Endometrial microvascular endothelial cells (primary cell): ENCODE results near the gene HP1BP3. TPM values are rescaled to one million over a fixed set of nuclear protein-coding genes. Genes with fewer than 3 reads are reported as not detected.
"Not testable (repeated sequence)": the region's sequence is repeated elsewhere in the genome, so short reads cannot be mapped to it uniquely, and the experiment has no call there.

Experiments
- in situ Hi-C: cut with HindIII; loops from 2 replicates; pipeline ENCODE4 v1.10.0; 2017; ENCODE audit warnings: low sequenced_read_pairs, low pct_unique_long_range_greater_than_20kb; ENCODE audit errors: inconsistent ontology term
- total RNA-seq: library from RNA; depleted of rRNA; stranded (reverse); fragments of >200 nt; gene quantifications from one replicate; pipeline ENCODE4 v1.2.3, GENCODE V29; 2015; ENCODE audit errors: inconsistent ontology term

HP1BP3 gene
- 182 TPM for total RNA-seq

DNA sequence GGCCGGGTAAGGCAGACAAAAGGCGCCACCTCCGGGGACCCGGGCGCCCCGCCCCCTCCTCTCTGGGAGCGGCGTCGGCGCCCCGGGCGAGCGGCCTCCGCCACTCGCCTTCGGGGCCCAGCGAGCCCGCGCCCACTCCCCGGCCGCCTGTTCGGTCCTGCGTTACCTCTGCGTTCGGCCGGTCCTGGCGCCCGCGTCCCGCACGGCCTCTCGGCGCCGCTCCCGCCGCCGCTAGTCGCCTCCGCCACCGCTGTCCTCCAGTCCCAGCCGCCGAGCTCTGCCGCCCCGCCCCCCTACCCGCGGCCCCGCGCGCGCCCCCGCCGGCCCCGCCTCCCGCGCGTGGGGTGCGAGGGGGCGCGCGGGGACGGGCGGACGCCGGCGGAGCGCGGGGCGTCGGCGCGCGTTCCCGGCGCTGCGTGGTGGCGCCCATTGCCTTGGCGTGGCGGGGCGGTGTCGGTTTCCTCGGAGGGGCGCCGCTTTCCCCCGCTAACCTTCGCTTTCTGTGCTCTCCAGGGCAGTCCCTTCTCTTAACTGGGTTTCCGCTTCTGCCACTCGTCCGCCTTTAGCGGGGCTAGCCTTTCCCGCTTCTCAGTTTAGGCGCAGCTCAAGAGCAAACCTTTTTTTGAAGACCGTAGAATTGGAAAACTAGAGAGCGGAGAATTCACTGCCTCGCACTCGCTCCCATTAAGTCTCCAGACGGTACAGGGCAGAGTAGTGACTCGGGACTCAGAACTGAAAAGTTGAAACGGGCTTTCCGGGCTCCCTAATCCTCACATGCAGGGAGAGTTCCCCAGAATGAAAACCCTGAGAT is at the start of gene HP1BP3:
Gene HP1BP3 (minus strand): TSS at position 279 of the 811 bp plus-strand sequence. CDS start 6,867 bp downstream, outside the sequence.
- in situ Hi-C loops, result no loop called here

GRCh38 chr1:20836230-20836629 is 49.1 kb upstream of the HP1BP3 start:
- in situ Hi-C loops, result no loop called here

- in situ Hi-C loops, result no loop called here
Measured at GRCh38 chr1:20834780-20835179, 47.7 kb upstream of the HP1BP3 start.

DNA sequence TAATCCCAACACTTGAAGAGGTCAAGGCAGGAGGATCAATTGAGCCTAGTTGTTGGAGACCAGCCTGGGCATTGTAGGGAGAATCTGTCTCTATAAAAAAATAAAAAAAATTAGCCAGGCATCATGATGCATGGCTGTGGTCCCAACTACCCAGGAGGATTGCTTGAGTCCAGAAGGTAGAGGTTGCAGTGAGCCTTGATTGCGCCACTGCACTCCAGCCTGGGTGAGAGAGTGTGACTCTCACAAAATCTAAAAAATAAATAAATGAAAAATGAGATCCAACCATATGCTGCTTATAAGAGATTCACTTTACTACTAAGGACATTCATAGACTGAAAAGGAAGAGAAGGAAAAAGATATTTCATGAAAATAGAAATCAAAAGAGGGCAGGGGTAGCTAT is 47.1 kb upstream of the HP1BP3 start:
- in situ Hi-C loops, result no loop called here

DNA sequence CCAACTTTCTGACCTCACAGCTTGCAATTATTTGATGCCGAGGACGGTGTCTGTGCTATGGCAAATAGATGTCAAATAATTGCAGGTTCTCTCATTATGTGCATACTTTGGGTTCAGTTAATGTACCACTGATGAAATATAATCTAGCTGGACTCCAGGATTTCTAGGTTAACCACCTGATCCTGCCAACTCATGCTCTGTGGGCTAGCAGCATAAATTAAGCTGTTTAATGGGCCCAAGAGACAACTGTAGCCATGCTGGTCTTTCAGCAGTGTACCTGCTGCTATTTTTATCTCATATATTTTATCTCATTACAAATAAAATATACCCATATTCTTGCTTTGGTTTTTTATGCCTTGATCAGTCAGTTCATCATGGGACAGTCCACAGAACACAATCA is 43.3 kb upstream of the HP1BP3 start:
- in situ Hi-C loops, result no loop called here

- in situ Hi-C loops, result no loop called here
Measured at GRCh38 chr1:20829946-20830345, 42.8 kb upstream of the HP1BP3 start.

DNA sequence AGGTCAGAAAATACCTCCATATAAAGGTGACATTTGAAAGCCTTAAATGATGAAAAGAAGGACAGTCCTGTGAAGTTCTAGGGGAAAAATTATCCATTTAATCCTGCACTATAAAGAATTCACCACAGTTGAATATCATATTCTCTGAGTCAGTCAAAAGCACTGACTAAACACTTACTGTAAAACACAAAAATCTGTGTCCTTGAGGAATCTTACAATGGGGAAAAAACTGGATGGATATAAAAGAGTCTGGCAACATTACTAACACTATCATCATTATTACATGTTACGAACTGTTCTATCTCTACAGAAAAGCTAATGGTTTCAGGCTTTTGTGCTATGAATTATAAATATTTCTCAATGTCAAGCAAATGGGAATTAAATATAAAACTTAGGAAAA is 42.4 kb upstream of the HP1BP3 start:
- in situ Hi-C loops, result no loop called here

- in situ Hi-C loops, result no loop called here
Measured at GRCh38 chr1:20823845-20824244, 36.7 kb upstream of the HP1BP3 start.

- in situ Hi-C loops, result no loop called here
Measured at GRCh38 chr1:20821466-20821865, 34.4 kb upstream of the HP1BP3 start.

DNA sequence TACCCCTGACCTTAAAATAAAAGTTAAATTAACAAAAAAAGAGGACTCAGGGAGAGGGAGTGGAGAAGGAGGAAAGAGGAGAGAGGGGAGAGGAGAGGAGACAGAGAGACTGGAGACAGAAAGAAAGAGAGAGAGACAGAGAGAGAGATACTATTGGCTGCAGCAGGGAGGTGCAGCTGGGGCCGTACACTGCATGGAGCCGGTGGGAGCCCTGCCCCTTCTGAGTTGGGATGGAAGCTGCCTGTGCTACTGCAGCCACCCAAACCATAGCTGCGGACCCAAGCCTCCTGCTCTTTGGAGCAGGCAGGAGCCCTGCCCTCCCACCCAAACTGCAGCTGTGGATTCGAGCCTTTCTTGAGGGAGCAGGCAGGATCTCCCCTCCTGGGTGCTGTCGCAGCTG is 32.7 kb upstream of the HP1BP3 start:
- in situ Hi-C loops, result no loop called here

GRCh38 chr1:20814534-20814871 is 27.4 kb upstream of the HP1BP3 start:
- in situ Hi-C loops, result no loop called here

DNA sequence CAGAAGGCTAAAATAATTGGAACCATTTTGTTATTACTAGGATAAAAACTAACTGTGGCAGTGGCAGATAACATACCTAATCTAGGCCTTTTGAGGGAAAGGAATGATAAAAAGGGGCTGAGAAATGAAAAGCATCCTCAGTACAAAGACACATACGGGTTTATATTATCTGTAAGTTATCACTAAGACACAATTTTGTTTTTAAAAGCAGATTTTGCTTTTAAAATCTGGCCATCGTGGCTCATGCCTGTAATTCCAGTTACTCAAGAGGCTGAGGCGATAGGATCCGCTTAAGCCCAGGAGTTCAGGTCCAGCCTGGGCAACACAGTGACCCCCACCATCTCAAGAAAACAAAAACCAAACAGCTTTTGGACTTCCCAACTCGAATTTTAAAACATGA is 24.8 kb upstream of the HP1BP3 start:
- in situ Hi-C loops, result no loop called here

DNA sequence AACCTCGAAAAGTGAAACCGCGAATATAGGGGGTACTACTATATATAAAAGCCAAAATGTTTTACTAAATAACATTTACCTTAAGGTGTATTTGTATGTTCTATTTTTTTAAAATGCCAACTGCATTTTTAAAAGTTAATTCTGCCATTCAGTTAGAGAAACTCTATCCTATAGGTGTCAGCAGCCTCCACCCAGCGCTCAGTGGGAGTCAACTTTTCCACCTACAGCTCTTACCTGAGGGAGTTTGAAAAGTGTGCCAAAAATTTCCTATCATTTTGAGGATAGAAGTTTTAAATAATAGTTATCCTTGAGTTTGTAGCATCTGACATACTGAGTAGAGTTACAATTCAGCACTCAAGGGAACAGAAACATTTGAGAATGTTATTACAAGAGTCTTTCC is 6.1 kb upstream of the HP1BP3 start:
- in situ Hi-C loops, result no loop called here

DNA sequence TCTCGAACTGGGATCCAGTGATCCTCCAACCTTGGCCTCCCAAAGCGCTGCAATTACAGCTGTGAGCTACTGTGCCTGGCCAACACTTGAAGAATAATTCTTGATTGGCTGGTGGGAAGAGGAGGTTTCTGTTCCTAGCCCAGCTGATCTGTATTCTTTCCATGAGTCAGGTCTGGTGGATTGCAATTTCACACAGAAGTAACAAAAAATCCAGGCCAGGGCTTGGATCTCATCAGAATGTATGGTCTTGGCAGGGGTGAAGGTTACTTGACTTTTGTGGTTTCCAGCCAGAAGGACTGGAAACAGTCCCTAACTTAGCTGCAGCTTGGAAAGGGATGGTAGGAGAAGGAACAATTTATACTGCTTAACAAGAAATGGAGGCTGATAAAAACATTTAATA is 5.1 kb upstream of the HP1BP3 start:
- in situ Hi-C loops, result no loop called here

DNA sequence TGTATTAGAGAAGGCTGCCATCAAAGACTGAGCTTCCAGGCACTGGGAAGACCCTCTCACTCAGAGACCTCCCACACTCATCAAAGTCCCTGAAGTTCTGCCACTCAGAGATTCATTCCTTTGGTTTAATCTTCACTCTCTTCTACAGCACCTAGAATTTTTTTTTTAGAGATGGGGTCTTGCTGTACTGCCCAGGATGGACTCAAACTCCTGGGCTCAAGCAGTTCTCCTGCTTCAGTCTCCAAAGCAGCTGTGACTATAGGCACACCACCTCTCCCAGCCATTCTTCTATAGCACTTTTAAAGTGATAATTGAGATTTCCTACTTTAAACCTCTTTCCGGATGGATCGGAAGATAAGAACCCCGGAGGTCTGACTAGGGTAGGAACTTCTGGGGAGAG is 3.7 kb upstream of the HP1BP3 start:
- in situ Hi-C loops, result no loop called here

GRCh38 chr1:20789598-20789997 is 2.5 kb upstream of the HP1BP3 start:
- in situ Hi-C loops, result not testable (repeated sequence)

DNA sequence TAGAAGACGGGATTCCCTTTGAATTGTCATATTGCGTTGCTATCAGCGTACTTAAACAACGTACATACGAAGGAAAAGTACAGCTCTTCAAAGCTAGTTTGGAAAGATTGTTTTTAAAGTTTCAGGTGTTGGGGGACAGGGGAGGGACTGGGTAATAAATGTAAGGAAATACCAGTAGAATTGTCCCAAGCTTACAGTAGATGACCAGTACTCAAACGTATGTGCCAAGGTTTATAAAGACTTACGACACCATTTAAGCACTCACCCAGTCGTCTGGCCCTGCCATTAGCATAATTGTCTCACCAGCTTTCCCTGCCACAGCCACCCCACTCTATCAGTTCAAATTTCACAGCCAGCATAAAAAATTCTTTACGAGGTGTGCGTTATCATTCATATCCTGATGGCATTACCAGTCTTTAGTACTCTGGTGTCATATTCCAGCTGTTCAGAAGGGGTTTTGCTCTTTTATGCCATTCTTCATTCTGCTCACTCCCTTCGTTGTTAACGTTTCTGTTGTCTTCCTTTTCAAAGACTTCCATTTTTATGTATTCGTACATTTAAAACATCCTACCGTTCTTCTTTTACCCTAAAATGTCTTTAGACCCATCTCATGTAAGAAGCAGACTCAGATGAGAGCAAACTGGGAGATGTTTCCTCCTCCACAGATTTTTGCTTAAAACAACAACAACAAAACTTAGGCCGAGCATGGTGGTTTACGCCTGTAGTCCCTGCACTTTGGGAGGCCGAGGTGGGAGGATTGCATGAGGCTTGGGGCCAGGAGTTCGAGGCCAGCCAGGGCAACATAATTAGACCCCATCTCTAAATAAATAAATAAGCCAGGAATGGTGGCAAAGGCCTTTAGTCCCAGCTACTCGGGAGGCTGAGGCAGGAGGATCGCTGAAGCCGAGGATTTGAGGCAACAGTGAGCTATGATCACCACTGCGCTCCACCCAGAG is 1.0 kb upstream of the HP1BP3 start:
- in situ Hi-C loops, result no loop called here

DNA sequence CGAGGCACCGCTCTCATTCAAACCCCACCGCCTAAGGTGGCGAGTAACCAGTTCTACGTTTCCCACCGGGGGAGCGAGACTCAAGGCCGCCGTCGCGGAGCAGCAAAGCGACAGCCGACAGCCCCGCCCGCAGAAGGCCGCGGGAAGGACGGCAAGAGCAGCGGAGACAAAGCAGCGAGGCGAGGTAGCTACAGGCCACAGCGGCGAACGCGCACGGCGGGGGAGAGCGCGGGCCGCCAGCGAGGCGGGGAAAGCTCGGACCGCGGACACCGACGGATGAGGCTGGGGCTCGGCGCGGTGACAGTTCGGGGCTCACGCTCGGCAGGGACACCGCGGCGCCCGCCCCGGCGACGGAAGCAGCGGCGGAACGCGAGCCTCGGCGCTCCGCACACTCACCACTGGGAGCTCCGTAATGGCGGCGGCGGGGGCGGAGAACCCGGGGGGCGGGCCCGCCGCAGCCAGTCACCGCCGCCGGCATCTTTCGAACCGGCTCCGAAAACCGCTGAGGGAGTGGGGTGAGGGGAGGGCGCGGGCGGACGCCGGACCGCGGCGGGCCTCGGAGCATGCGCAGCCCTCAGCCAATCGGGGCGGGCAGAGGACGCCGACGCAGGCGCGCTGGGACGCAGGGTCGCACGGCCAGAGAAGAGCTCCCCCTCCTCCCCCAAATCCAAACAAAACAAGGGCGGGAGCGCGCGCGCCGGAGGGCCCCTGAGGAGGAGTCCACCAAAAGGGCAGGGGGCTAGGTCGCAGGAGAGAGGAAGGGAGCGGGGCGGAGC is 666 bp downstream of the HP1BP3 start:
- in situ Hi-C loops, result no loop called here

DNA sequence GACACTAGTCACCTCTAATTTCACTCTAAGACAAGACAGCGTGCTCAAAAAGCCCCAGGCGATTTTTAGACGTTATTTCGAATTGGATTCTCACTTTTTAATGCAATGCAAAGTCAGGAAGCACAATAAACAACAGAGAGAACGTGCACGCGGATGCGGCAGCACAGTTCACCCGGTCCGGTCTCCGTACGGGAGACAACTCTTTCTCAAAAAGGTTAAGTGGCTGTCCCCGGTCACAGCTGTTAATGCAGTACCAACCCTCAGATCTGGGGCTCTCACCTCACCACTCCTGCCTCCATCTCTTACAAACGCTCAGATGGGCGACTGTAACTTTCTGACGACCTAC is 1.2 kb downstream of the HP1BP3 start:
- in situ Hi-C loops, result no loop called here
